OCI-LY7 (cell line): ENCODE data around the gene RASD1. TPM values are rescaled to one million over a fixed set of nuclear protein-coding genes. Genes with fewer than 3 reads are reported as not detected.

Experiments used
- BruUV-seq: library from RNA; stranded (reverse); fragments of 400-500 nt; replicated peaks from 2 replicates; lab custom pipeline; 2021; lab: Mats Ljungman, UMichigan
- CTCF ChIA-PET: fragments of 300-600 bp; sonication (Branson Sonifier 250); formaldehyde crosslinking; loops from one replicate; lab custom pipeline; 2022; ENCODE audit warnings: antibody characterized with exemption; ENCODE audit not compliant: unreplicated experiment; lab: Charles Lee
- POLR2A ChIA-PET: fragments of 300-600 bp; sonication (Branson Sonifier 250); formaldehyde crosslinking; loops from one replicate; lab custom pipeline; 2022; ENCODE audit warnings: antibody characterized with exemption; lab: Charles Lee
- DNase-seq: peaks from one replicate; pipeline ENCODE4 v3.0.0-alpha.2; 2015; ENCODE audit warnings: low spot score
- H2AFZ ChIP-seq: fragments of 200-600 bp; sonication (generic), shearing (Covaris generic); 2 replicates; pipeline ENCODE4 v1.6.1; 2014; ENCODE audit warnings: mild to moderate bottlenecking, antibody characterized with exemption, low read length, moderate library complexity
- H3K27ac ChIP-seq: fragments of 200-600 bp; sonication (generic); 2 replicates; pipeline ENCODE4 v1.5.1; 2014; ENCODE audit warnings: mixed run types, low read depth, mild to moderate bottlenecking, moderate library complexity, low read length, inconsistent platforms; ENCODE audit not compliant: poor library complexity, severe bottlenecking
- H3K36me3 ChIP-seq: fragments of 200-600 bp; sonication (generic); 2 replicates; pipeline ENCODE4 v1.6.1; 2014; ENCODE audit warnings: mild to moderate bottlenecking, antibody characterized with exemption, low read length, moderate library complexity, mixed read lengths; ENCODE audit not compliant: insufficient read depth
- H3K4me1 ChIP-seq: fragments of 200-600 bp; sonication (generic); 2 replicates; pipeline ENCODE4 v1.5.1; 2014; ENCODE audit warnings: mild to moderate bottlenecking, low read length; ENCODE audit not compliant: insufficient read depth, poor library complexity, severe bottlenecking
- H3K4me2 ChIP-seq: fragments of 200-600 bp; sonication (generic); 2 replicates; pipeline ENCODE4 v1.6.1; 2014; ENCODE audit warnings: mild to moderate bottlenecking, low read length
- H3K4me3 ChIP-seq: fragments of 200-600 bp; sonication (generic); 2 replicates; pipeline ENCODE4 v1.5.1; 2014; ENCODE audit warnings: mild to moderate bottlenecking, low read depth, low read length; ENCODE audit not compliant: poor library complexity, severe bottlenecking
- H3K79me2 ChIP-seq: fragments of 200-600 bp; sonication (generic); 2 replicates; pipeline ENCODE4 v1.6.1; 2016; ENCODE audit warnings: low read depth, mild to moderate bottlenecking, low read length, moderate library complexity, mixed read lengths; ENCODE audit not compliant: insufficient read depth
- H3K9me2 ChIP-seq: fragments of 200-600 bp; sonication (generic); 2 replicates; pipeline ENCODE4 v1.6.1; 2016; ENCODE audit warnings: mild to moderate bottlenecking, low read length, mixed read lengths; ENCODE audit not compliant: insufficient read depth
- H3K9me3 ChIP-seq: fragments of 200-600 bp; sonication (generic); 2 replicates; pipeline ENCODE4 v1.6.1; 2014; ENCODE audit warnings: mild to moderate bottlenecking, mixed run types, low read length, mixed read lengths
- H4K20me1 ChIP-seq: fragments of 200-600 bp; sonication (generic); 2 replicates; pipeline ENCODE4 v1.6.1; 2014; ENCODE audit warnings: mild to moderate bottlenecking, antibody characterized with exemption, low read length, moderate library complexity, mixed read lengths; ENCODE audit not compliant: insufficient read depth
- EZH2phosphoT487 ChIP-seq: fragments of 200-600 bp; sonication (generic); IDR thresholded peaks from 2 replicates; pipeline ENCODE4 v1.6.1; 2018; ENCODE audit warnings: low read depth, borderline replicate concordance, mild to moderate bottlenecking, mixed run types, antibody characterized with exemption, low read length, moderate library complexity, mixed read lengths
- intact Hi-C: fragments of 100-400 bp; cut with micrococcal nuclease; formaldehyde crosslinking; loops from one replicate; pipeline ENCODE4 v1.10.0; 2022; ENCODE audit not compliant: unreplicated experiment
- total RNA-seq, 2 experiments: library from RNA; depleted of rRNA in 1 of 2; stranded (reverse); fragments of >200 nt in 1 of 2; shearing (Covaris generic) in 1 of 2; gene quantifications; 2 replicates each; pipeline ENCODE4 v1.2.3, GENCODE V29; 2014 to 2022
- TF ChIP-seq, protein P1 (sequence below): fragments of 200-600 bp; sonication (generic); conservative IDR thresholded peaks from 2 replicates; pipeline ENCODE4 v1.5.1; 2014; ENCODE audit warnings: mild to moderate bottlenecking, antibody characterized with exemption, low read length, moderate library complexity, mixed read lengths

The RASD1 gene
- total RNA-seq, 2 experiments from 2014 or later, result 0.19 TPM; not detected in 1

DNA sequence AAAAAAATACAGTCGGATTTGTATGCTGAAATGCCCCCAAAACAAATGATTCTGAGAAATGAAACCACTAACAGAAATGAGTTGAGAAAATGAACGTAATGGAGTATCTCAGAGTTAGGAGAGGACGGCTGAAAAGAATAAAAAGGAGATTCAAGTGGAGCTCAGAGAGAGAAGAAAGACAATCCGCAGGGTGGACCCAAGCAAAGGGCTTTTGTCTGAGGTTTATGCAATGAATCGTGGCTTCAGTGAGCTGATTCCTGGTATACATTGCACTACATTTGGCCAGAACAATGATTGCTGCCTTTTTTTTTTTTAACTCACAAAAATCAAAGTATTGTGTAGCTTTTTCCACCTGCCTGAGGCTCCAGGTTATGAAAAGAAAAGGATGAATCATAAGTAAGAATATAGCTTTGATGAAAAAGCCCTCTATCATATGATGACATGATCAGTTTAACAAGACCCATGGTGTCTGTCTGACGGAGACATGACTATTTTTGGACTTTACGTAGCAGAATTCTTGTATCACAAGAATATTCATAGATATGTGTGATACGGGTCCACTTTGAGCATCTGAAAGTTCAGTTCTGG, 23.8 kb downstream of the RASD1 start:
- Histone ChIP-seq H4K20me1 (no peaks in the 10 kb centered on the region), H3K9me3 (no peaks in the 10 kb centered on the region), H3K4me3 (no peak overlapping the region), H3K4me2 (no peak overlapping the region), H2AFZ (no peak overlapping the region), H3K36me3 (no peaks in the 10 kb centered on the region), H3K79me2 (peaks cover 6% of the 10 kb centered on the region), H3K27ac (no peak overlapping the region), H3K4me1 (no peaks in the 10 kb centered on the region), H3K9me2 (no peaks in the 10 kb centered on the region)
- intact Hi-C loops, result no loop called here
- no TSS peak for BruUV-seq
- POLR2A ChIA-PET, result interaction anchor here (0.7 kb wide), 1 partner anchor 552 kb away, joined by 3 read pairs; no protein-coding TSS in a partner anchor
- DNase-seq, result no peak
- CTCF ChIA-PET, result no interaction called here
- TF ChIP-seq EZH2phosphoT487, result no peak
- TF ChIP-seq, protein P1, sequence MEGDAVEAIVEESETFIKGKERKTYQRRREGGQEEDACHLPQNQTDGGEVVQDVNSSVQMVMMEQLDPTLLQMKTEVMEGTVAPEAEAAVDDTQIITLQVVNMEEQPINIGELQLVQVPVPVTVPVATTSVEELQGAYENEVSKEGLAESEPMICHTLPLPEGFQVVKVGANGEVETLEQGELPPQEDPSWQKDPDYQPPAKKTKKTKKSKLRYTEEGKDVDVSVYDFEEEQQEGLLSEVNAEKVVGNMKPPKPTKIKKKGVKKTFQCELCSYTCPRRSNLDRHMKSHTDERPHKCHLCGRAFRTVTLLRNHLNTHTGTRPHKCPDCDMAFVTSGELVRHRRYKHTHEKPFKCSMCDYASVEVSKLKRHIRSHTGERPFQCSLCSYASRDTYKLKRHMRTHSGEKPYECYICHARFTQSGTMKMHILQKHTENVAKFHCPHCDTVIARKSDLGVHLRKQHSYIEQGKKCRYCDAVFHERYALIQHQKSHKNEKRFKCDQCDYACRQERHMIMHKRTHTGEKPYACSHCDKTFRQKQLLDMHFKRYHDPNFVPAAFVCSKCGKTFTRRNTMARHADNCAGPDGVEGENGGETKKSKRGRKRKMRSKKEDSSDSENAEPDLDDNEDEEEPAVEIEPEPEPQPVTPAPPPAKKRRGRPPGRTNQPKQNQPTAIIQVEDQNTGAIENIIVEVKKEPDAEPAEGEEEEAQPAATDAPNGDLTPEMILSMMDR, result no peak

DNA sequence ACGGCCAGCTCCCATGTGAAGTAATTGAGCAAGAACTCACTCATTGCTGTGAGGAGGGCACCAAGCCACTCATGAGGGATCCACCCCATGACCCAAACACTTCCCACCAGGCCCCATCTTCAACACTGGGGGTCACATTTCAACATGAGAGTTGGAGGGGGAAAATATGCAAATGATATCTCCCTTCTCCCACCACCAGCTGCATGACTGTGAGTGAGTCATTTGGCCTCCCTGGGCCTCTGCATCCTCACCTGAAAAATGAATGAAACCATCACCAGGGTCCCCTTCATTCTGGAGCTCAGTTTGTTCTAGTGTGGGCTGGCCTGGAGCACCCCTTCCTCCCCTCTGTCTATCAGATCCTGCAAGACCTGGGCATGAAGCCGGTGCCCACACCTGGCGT, 26.2 kb downstream of the RASD1 start:
- no peak for DNase-seq
- H3K9me3 ChIP-seq, result no peaks in the 10 kb centered on the region
- H3K4me1 ChIP-seq, result no peaks in the 10 kb centered on the region
- H4K20me1 ChIP-seq, result no peaks in the 10 kb centered on the region
- no peak overlapping the region for H3K4me3 ChIP-seq
- ChIA-PET POLR2A (no interaction called here), CTCF (no interaction called here)
- H3K36me3 ChIP-seq, result no peaks in the 10 kb centered on the region
- TF ChIP-seq, protein P1, result no peak
- TF ChIP-seq EZH2phosphoT487, result no peak
- H3K27ac ChIP-seq, result no peak overlapping the region
- intact Hi-C loops, result no loop called here
- no peak overlapping the region for H3K4me2 ChIP-seq
- no peaks in the 10 kb centered on the region for H3K79me2 ChIP-seq
- BruUV-seq, result no TSS peak
- H3K9me2 ChIP-seq, result no peaks in the 10 kb centered on the region
- H2AFZ ChIP-seq, result no peak overlapping the region

DNA sequence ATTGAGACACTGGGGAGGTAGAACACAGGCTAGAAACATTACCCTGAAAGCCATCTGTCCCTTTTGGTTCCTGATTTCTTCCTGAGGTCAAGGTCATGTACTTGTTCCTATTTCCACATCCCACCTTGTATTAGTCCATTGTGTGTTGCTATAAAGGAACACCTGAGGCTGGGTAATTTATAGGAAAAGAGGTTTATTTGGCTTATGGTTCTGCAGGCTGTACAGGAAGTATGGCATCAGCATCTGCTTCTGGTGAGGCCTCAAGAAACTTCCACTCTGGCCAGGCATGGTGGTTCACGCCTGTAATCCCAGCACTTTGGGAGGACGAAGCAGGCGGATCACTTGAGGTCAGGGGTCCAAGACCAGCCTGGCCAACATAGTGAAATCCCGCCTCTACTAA, 26.8 kb downstream of the RASD1 start:
- H3K27ac ChIP-seq, result no peak overlapping the region
- H3K9me2 ChIP-seq, result no peaks in the 10 kb centered on the region
- H4K20me1 ChIP-seq, result no peaks in the 10 kb centered on the region
- POLR2A ChIA-PET, result no interaction called here
- H3K4me3 ChIP-seq, result no peak overlapping the region
- no peaks in the 10 kb centered on the region for H3K4me1 ChIP-seq
- H3K4me2 ChIP-seq, result no peak overlapping the region
- no peak for DNase-seq
- TF ChIP-seq, protein P1, result no peak
- TF ChIP-seq EZH2phosphoT487, result no peak
- CTCF ChIA-PET, result no interaction called here
- intact Hi-C loops, result no loop called here
- H3K9me3 ChIP-seq, result no peaks in the 10 kb centered on the region
- no TSS peak for BruUV-seq
- H2AFZ ChIP-seq, result no peak overlapping the region
- no peaks in the 10 kb centered on the region for H3K79me2 ChIP-seq
- no peaks in the 10 kb centered on the region for H3K36me3 ChIP-seq
